ENCODE results near the gene SIX5.

Gene SIX5

DNA sequence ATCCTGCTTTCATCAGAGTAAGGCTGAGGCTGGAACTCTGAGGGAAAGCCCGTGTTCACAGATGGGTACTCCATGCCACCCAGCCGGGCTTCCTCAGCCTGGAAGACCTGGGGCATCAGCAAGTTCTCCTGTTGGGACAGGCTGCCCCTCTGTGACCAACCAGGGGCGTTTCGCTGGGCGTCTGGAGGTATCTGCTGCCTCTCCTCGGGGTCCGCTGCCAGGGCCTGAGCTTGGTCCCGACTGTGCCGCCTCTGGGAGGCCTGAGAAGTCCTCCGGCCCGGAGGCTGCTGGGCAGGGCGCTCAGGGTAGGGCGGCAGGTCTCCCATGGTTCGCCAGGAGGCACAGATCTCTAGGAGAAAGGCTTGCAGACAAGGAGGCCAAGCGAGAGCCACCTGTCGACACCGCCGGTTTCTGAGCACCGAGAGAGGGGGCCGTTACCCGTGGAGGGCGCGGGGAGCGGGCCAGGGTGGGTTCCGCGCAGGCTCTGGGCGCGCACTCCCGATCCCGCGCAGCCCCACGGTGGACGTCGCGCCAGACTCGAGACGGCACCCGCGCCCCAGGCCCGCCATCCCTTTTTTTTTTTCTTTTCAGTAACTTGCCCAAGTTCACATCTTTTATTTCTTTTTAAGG lies 45.9 kb upstream of the SIX5 start, which contains the start of gene RSPH6A:
TSS of gene RSPH6A (minus strand) at position 458 of the 630 bp plus-strand sequence. CDS start at position 326, 132 bp downstream.
- ChIA-PET CTCF (no interaction called here), POLR2A (no interaction called here)
- no peak for TF ChIP-seq SUZ12 (IDR thresholded peaks at IDR 0.05)
- no peak for TF ChIP-seq L3MBTL2 (conservative IDR thresholded peaks at IDR 0.05)
- DNase-seq (ENCODE audit: extremely low spot score): no peak

DNA sequence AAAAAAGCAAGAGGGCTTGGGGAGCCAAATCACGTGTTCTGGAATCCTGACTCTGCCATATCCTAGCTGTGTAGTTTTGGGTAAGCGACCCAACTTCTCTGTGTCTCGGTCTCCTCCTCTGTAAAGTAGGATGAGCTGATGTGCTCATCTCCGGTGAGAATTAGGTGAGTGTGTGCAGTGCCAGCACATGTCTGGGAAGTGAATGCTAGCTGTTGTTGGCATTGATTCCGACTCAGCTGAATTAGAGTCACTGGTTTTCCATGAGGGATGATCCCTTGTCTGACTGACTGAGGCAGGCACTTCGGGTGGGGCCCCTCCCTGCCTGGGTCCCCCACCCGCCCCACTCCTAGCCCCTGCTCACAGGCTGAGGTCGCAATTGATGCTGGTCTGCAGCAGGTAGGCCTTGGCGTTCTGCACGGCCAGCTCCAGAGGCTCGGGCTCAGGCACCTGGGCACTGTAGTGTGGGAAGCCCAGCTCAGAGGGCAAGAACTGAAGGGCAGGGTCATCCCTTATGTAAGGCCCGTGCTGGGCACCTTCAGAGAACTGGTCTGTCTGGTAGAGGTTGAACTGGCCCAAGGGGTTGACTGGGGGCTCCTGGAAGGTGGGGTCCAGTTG lies 45.2 kb upstream of the SIX5 start:
- POLR2A ChIA-PET: no interaction called here
- no peak for TF ChIP-seq L3MBTL2 (conservative IDR thresholded peaks at IDR 0.05)
- TF ChIP-seq LEF1 (IDR thresholded peaks at IDR 0.05; ENCODE audit: borderline replicate concordance): no peak
- TF ChIP-seq ELF4 (IDR thresholded peaks at IDR 0.05): no peak
- TF ChIP-seq FOXA1 (IDR thresholded peaks at IDR 0.05): no peak
- TF ChIP-seq NFRKB (IDR thresholded peaks at IDR 0.05): no peak
- no peak for TF ChIP-seq BHLHE40 (IDR thresholded peaks at IDR 0.05; ENCODE audit: borderline replicate concordance)
- TF ChIP-seq ARNT (IDR thresholded peaks at IDR 0.05): no peak
- TF ChIP-seq FOXK2 (IDR thresholded peaks at IDR 0.05): no peak
- no peak for TF ChIP-seq ZNF384 (IDR thresholded peaks at IDR 0.05)
- TF ChIP-seq SUZ12 (IDR thresholded peaks at IDR 0.05): no peak
- no peak for TF ChIP-seq SP1 (IDR thresholded peaks at IDR 0.05)
- TF ChIP-seq HDGF (IDR thresholded peaks at IDR 0.05; ENCODE audit: borderline replicate concordance): no peak
- TF ChIP-seq TARDBP (IDR thresholded peaks at IDR 0.05): no peak
- no peak for TF ChIP-seq PKNOX1 (IDR thresholded peaks at IDR 0.05)
- TF ChIP-seq FOXM1 (IDR thresholded peaks at IDR 0.05; ENCODE audit: borderline replicate concordance): no peak
- TF ChIP-seq CTBP1 (IDR thresholded peaks at IDR 0.05; ENCODE audit: borderline replicate concordance): no peak
- DNase-seq (ENCODE audit: extremely low spot score): no peak
- CTCF ChIA-PET: interaction anchor here (0.6 kb wide), 1 partner anchor 110 kb away, joined by 4 read pairs; no protein-coding TSS in a partner anchor

DNA sequence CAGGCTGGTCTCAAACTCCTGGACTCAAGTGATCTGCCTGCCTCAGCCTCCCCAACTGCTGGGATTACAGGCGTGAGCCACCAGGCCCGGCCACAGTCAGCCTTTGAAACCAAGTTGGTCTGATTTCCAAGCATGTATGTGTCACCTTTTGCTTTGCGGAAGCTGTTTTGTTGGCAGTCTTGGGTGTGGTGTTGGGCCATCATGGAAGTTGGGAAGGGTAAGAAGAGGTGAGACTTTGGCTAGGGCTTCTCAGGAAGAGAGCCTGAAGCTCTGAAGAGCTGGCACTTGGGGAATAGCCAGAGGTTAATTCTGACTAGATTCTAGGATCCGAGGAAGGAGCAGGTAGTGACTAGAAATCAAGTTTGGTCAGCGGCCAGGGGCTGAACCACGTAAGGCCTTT lies 43.2 kb upstream of the SIX5 start:
- CTCF ChIA-PET: no interaction called here
- TF ChIP-seq L3MBTL2 (conservative IDR thresholded peaks at IDR 0.05) (no peak), ARNT (IDR thresholded peaks at IDR 0.05) (no peak), PKNOX1 (IDR thresholded peaks at IDR 0.05) (no peak), ZNF384 (IDR thresholded peaks at IDR 0.05) (no peak)
- no peak for DNase-seq (ENCODE audit: extremely low spot score)
- POLR2A ChIA-PET: no interaction called here

DNA sequence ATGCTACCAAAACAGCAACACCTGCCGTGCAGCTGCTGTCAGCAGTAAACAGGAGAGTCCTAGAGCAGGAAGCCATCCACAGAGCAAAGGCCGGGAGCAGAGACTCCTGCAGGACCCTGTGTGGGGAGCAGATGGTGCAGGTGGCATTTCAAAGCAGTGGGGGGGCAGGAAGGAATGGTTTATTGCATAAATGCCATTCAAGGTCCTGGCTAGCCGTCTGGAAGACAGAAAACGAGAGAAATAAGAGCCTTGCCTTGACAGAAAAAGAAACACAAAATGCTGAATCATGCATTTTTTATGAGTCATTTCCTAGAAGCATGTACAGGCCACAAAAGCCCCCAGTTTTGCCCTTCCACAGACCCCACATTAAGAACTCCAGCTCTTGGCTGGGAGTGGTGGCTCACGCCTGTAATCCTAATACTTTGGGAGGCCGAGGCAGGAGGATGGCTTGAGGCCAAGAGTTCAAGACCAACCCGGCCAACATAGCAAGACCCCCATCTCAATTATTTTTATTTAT lies 40.6 kb upstream of the SIX5 start:
- ChIA-PET CTCF (no interaction called here), POLR2A (no interaction called here)
- TF ChIP-seq FOXA1 (IDR thresholded peaks at IDR 0.05) (no peak), PKNOX1 (IDR thresholded peaks at IDR 0.05) (no peak), TARDBP (IDR thresholded peaks at IDR 0.05) (no peak), SUZ12 (IDR thresholded peaks at IDR 0.05) (no peak), SP1 (IDR thresholded peaks at IDR 0.05) (no peak), BHLHE40 (IDR thresholded peaks at IDR 0.05; ENCODE audit: borderline replicate concordance) (no peak), L3MBTL2 (conservative IDR thresholded peaks at IDR 0.05) (no peak), ZNF384 (IDR thresholded peaks at IDR 0.05) (no peak), ELF4 (IDR thresholded peaks at IDR 0.05) (no peak), FOXM1 (IDR thresholded peaks at IDR 0.05; ENCODE audit: borderline replicate concordance) (no peak), NFRKB (IDR thresholded peaks at IDR 0.05) (no peak), LEF1 (IDR thresholded peaks at IDR 0.05; ENCODE audit: borderline replicate concordance) (no peak), CTBP1 (IDR thresholded peaks at IDR 0.05; ENCODE audit: borderline replicate concordance) (no peak)
- DNase-seq (ENCODE audit: extremely low spot score): no peak

DNA sequence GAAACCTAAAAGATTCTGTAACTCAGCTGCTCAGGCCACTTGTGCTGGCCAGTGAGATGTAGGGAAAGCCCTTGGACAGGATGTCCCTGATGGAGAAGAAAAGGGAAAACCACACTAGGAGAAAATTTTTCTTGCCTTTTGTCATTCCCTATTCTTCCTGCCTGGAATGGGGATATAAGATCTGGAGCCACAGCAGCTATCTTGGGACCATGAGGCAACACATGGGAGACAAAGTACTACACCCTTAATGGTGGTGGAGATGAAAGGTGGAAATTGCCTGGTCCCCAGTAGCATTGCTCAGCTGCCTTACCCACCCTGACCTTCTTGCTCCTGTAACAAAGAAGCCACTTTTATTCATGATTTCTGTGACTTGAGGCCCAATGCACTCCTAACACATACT lies 36.7 kb upstream of the SIX5 start:
- TF ChIP-seq FOXA1 (IDR thresholded peaks at IDR 0.05): no peak
- DNase-seq (ENCODE audit: extremely low spot score): no peak
- POLR2A ChIA-PET: no interaction called here
- CTCF ChIA-PET: no interaction called here

GRCh38 chr19:45804959-45805230 lies 35.8 kb upstream of the SIX5 start:
- no peak for DNase-seq (ENCODE audit: extremely low spot score)
- ChIA-PET POLR2A (interaction anchor here (1.1 kb wide), 1 partner anchor 36 kb away, joined by 3 read pairs; the partner anchor contains the start of gene SIX5), CTCF (interaction anchor here (0.8 to 1.4 kb wide), 2 partner anchors 12 to 37 kb away, joined by 4 to 5 read pairs; no protein-coding TSS in a partner anchor)
- TF ChIP-seq NFRKB (IDR thresholded peaks at IDR 0.05) (no peak), LEF1 (IDR thresholded peaks at IDR 0.05; ENCODE audit: borderline replicate concordance) (no peak), PKNOX1 (IDR thresholded peaks at IDR 0.05) (no peak), ZNF384 (IDR thresholded peaks at IDR 0.05) (no peak)

All from HEK293T (cell line).